Measurements from ENCODE around the gene SIL1.

DNA sequence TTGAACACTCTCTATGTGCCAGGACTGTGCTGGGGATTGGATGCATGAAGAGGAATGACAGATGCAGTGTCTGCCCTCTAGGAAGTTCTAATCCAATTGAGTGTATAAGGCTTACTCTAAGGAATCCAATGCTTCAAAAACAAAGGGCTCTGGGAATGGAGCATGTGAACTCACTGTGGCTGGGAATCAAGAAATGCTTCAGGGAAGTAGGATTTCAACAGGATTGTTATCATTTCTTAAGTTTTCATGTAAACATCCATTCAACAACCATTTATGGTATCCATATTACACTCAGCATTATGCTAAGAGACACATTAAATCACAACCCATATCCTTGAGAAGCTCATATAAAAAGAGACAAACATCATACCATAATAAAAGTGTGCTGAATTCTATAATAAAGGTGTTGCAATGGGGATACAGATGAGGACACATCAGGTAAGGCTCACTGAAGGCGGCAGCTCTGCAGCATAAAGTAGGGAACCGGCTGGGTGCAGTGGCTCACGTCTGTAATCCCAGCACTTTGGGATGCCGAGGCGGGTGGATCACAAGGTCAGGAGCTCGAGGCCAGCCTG is 11.3 kb downstream of the SIL1 start:
- TF ChIP-seq, protein P1, sequence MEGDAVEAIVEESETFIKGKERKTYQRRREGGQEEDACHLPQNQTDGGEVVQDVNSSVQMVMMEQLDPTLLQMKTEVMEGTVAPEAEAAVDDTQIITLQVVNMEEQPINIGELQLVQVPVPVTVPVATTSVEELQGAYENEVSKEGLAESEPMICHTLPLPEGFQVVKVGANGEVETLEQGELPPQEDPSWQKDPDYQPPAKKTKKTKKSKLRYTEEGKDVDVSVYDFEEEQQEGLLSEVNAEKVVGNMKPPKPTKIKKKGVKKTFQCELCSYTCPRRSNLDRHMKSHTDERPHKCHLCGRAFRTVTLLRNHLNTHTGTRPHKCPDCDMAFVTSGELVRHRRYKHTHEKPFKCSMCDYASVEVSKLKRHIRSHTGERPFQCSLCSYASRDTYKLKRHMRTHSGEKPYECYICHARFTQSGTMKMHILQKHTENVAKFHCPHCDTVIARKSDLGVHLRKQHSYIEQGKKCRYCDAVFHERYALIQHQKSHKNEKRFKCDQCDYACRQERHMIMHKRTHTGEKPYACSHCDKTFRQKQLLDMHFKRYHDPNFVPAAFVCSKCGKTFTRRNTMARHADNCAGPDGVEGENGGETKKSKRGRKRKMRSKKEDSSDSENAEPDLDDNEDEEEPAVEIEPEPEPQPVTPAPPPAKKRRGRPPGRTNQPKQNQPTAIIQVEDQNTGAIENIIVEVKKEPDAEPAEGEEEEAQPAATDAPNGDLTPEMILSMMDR (optimal IDR thresholded peaks at IDR 0.05 in 1 of 3, IDR thresholded peaks at IDR 0.05 in 1 of 3, conservative IDR thresholded peaks at IDR 0.05 in 1 of 3; ENCODE audit: extremely low read depth in 1 of 3, insufficient read depth in 2 of 3, low read length in 3 of 3): no peak
- no peak for TF ChIP-seq EZH2 (IDR thresholded peaks at IDR 0.05; ENCODE audit: low read length)
